Esophagus squamous epithelium (tissue), 4 donors: ENCODE data around the gene TANGO6.

Experiments used
- CTCF ChIP-seq, 6 experiments: fragments of 450-650 bp in 4 of 6; fragments of 200-600 bp in 2 of 6; sonication (generic) in 2 of 6; IDR thresholded peaks; one replicate each; pipeline ENCODE4 v1.5.1; 2016 to 2019; ENCODE audit warnings: antibody characterized with exemption in 6 of 6, mild to moderate bottlenecking in 4 of 6, moderate library complexity in 4 of 6
- POLR2A ChIP-seq, 4 donors: fragments of 450-650 bp; IDR thresholded peaks; one replicate each; pipeline ENCODE4 v1.6.1; 2017; ENCODE audit warnings: antibody characterized with exemption in 4 of 4, mild to moderate bottlenecking in 4 of 4, moderate library complexity in 3 of 4

DNA sequence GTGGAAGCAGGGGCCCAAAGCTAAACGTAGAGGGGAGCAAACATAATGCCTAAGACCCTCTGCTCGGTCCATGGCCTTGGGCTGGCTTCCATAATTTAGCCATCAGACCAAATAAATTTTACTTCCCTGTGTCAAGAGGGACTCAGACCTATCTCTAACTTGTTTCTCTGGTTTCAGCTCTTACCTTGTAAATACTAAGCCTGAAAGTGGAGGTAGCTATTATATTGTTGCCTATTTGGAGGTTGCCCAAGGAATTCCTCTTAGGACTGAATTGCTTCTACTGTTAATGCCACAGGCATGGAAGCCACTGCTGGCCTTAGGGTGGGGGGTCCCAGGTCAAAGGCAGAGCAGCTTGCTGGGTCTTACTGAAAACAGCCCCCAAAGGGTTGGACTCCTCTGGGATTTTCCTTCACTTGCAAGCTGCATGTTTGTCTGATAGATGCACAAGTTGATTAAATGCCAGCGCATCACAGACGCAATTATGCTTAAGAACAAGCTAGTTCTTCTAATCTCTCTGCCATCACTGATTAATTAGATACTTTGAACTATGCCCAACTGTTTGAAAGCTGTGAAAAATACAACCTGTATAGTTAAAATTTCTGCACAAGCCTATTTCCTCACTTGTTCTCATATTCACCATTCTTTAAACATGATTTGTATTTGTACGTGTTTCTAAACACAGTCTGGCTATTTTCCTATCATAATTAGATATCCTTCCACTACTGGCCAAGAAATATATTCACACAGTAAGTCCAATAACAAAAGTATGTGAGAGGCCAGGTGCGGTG lies 194.2 kb downstream of the TANGO6 start:
- TF ChIP-seq CTCF (IDR thresholded peaks at IDR 0.05) (no peak), POLR2A (IDR thresholded peaks at IDR 0.05) (no peak)
